ENCODE results near the gene ITPR3. TPM values are rescaled to one million over a fixed set of nuclear protein-coding genes. Genes with fewer than 3 reads are reported as not detected.
"Not testable (repeated sequence)": the region's sequence is repeated elsewhere in the genome, so short reads cannot be mapped to it uniquely, and the experiment has no call there.

ITPR3 gene
- total and polyA plus RNA-seq, 5 donors from 2014 or later: 1.3 to 54.5 (median 2.2) TPM

DNA sequence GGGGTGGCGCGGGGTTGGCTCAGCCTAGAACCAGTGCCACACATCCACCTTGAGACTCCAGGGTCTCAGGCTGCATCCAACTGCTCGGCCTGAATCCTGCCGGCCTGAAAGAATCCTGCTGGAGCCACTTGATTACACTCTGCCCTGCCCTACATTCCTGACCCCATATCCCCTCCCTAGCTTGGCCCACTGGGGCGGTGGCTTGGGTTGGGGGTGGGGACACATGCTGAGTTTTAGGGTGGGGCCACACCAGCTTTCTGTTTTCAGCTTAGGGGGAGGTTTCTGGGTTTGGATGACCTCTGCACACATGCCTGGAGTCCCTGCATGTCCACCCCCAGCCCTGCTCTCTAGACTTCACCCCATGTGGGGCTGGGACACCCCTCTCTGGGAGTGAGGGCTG lies 6.8 kb downstream of the ITPR3 start:
- H3K4me1 ChIP-seq (ENCODE audit: control insufficient read depth, insufficient read depth, low read length, poor library complexity, severe bottlenecking): peaks cover 25% of the 10 kb centered on the region
- Mint-ChIP-seq H3K27ac (peak overlapping the region in 2 of 3 donors; percentile 42 to 91), H3K4me1 (peaks cover 0 to 80% (median 45%) of the 10 kb centered on the region in 4 donors), H3K4me3 (peak overlapping the region in 1 of 4 donors; percentile 18), H3K36me3 (peaks cover 17% of the 10 kb centered on the region), H3K9me3 (no peaks in the 10 kb centered on the region), H3K27me3 (no peaks in the 10 kb centered on the region)
- H3K36me3 ChIP-seq (ENCODE audit: control insufficient read depth, insufficient read depth, low read length): peaks cover 9% of the 10 kb centered on the region
- no peak overlapping the region for H3K27ac ChIP-seq (ENCODE audit: insufficient read depth, low read length, poor library complexity, severe bottlenecking)
- DNase-seq (no peak), ATAC-seq (ENCODE audit: low read depth in 2 of 2) (no peak)
- H3K9me3 ChIP-seq (ENCODE audit: control insufficient read depth in 2 of 2, low read length in 2 of 2): no peaks in the 10 kb centered on the region
- no peaks in the 10 kb centered on the region for H3K27me3 ChIP-seq (ENCODE audit: control insufficient read depth, insufficient read depth, low read length)
- no peak overlapping the region for H3K4me3 ChIP-seq (ENCODE audit: low read depth, low read length)

DNA sequence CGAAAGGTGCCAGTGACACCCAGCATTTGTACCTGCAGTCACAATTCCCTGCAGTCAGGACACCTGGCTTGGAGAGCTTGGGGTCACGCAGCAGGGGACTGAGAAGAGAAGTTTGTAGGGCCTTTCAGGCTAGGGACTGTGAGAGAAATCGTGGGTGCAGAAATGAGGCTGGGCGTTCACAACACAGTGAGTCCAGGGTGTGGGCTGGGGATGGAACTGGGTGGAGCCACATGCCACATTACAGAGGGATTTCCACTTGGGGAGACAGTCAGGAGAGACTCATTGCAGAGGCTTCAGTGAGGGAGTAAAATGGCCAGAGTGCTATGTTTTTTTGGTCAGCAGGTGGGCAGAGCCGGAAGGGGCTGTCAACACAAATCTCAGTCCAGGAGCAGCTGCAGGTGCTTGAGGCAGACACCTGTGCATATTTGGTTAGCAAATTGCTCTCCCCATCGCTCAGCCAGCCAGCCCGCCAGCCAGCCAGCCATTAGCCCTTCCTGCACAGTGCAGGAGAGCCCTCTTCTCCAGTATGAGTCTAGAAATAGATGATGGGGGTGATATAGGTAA lies 7.4 kb downstream of the ITPR3 start:
- Mint-ChIP-seq H3K27ac (peak overlapping the region in 1 of 3 donors; percentile 39), H3K4me3 (peak overlapping the region in 1 of 4 donors; percentile 25)

DNA sequence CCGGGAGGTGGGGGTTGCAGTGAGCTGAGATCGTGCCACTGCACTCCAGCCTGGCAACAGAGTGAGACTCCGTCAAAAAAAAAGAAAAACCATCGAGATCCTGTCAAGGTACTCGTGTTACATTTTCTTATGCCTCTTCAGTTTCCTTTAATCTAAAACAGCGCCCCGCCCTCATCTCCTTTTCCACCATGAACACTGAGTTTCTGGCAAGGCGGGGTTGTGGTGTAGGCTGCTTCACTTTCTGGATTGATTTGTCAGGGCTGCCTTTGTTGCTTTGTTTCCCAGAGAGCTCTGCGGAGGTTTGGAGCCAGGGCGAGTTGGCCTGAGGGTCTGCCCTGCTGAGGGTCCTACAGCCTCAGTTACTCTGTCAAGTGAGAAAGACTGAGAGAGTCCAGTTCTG lies 8.9 kb downstream of the ITPR3 start:
- ATAC-seq (ENCODE audit: low read depth in 2 of 2) (no peak), DNase-seq (peak in 1 of 3 donors; percentile 55)
- H3K4me3 Mint-ChIP-seq: peak overlapping the region in 2 of 4 donors; percentile 22 to 46

More for the DNA sequence above, 7.4 kb downstream of the ITPR3 start:
- Histone ChIP-seq H3K4me3 (ENCODE audit: low read depth, low read length) (no peak overlapping the region), H3K4me1 (ENCODE audit: control insufficient read depth, insufficient read depth, low read length, poor library complexity, severe bottlenecking) (peaks cover 24% of the 10 kb centered on the region), H3K36me3 (ENCODE audit: control insufficient read depth, insufficient read depth, low read length) (peaks cover 9% of the 10 kb centered on the region), H3K27me3 (ENCODE audit: control insufficient read depth, insufficient read depth, low read length) (no peaks in the 10 kb centered on the region), H3K27ac (ENCODE audit: insufficient read depth, low read length, poor library complexity, severe bottlenecking) (no peak overlapping the region), H3K9me3 (ENCODE audit: control insufficient read depth in 2 of 2, low read length in 2 of 2) (no peaks in the 10 kb centered on the region)
- Mint-ChIP-seq H3K27me3 (no peaks in the 10 kb centered on the region), H3K36me3 (peaks cover 17% of the 10 kb centered on the region), H3K4me1 (peaks cover 0 to 78% (median 45%) of the 10 kb centered on the region in 4 donors), H3K9me3 (no peaks in the 10 kb centered on the region)
- DNase-seq (no peak), ATAC-seq (ENCODE audit: low read depth in 2 of 2) (no peak)

DNA sequence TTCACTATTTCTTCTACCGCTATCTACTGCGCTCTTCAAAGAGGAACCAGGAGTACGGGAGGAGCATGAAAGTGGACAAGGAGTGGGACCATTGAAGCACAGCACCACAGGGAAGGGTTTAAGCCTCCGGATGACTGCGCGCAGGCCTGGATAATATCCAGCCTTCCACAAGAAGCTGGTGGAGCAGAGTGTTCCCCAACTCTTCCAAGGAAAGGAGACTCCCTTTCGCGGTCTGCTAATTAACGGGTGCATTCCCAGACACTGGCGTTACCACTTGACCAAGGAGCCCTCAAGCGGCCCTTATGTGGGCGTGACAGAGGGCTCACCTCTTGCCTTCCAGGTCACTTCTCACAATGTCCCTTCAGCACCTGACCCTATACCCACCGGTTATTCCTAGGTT lies 10.4 kb downstream of the ITPR3 start:
- H3K4me1 ChIP-seq (ENCODE audit: control insufficient read depth, insufficient read depth, low read length, poor library complexity, severe bottlenecking): peaks cover 23% of the 10 kb centered on the region
- not testable (repeated sequence) for H3K27me3 ChIP-seq (ENCODE audit: control insufficient read depth, insufficient read depth, low read length); H3K27me3 Mint-ChIP-seq; ATAC-seq (ENCODE audit: low read depth in 2 of 2); H3K4me3 ChIP-seq (ENCODE audit: low read depth, low read length); DNase-seq; H3K9me3 ChIP-seq (ENCODE audit: control insufficient read depth in 2 of 2, low read length in 2 of 2); H3K36me3 ChIP-seq (ENCODE audit: control insufficient read depth, insufficient read depth, low read length); H3K27ac ChIP-seq (ENCODE audit: insufficient read depth, low read length, poor library complexity, severe bottlenecking); H3K9me3 Mint-ChIP-seq
- Mint-ChIP-seq H3K4me3 (peak overlapping the region in 3 of 4 donors; percentile 15 to 73 (median 46)), H3K36me3 (peaks cover 21% of the 10 kb centered on the region), H3K4me1 (peaks cover 0 to 72% (median 51%) of the 10 kb centered on the region in 4 donors), H3K27ac (peak overlapping the region in 1 of 3 donors; percentile 40)

More for the DNA sequence above, 8.9 kb downstream of the ITPR3 start:
- Mint-ChIP-seq H3K27me3 (no peaks in the 10 kb centered on the region), H3K9me3 (no peaks in the 10 kb centered on the region), H3K4me1 (peaks cover 0 to 76% (median 44%) of the 10 kb centered on the region in 4 donors), H3K36me3 (peaks cover 17% of the 10 kb centered on the region), H3K27ac (peak overlapping the region in 1 of 3 donors; percentile 48)
- no peaks in the 10 kb centered on the region for H3K27me3 ChIP-seq (ENCODE audit: control insufficient read depth, insufficient read depth, low read length)
- H3K36me3 ChIP-seq (ENCODE audit: control insufficient read depth, insufficient read depth, low read length): peaks cover 9% of the 10 kb centered on the region
- no peak overlapping the region for H3K27ac ChIP-seq (ENCODE audit: insufficient read depth, low read length, poor library complexity, severe bottlenecking)
- H3K4me1 ChIP-seq (ENCODE audit: control insufficient read depth, insufficient read depth, low read length, poor library complexity, severe bottlenecking): peaks cover 23% of the 10 kb centered on the region
- H3K4me3 ChIP-seq (ENCODE audit: low read depth, low read length): no peak overlapping the region
- no peaks in the 10 kb centered on the region for H3K9me3 ChIP-seq (ENCODE audit: control insufficient read depth in 2 of 2, low read length in 2 of 2)

DNA sequence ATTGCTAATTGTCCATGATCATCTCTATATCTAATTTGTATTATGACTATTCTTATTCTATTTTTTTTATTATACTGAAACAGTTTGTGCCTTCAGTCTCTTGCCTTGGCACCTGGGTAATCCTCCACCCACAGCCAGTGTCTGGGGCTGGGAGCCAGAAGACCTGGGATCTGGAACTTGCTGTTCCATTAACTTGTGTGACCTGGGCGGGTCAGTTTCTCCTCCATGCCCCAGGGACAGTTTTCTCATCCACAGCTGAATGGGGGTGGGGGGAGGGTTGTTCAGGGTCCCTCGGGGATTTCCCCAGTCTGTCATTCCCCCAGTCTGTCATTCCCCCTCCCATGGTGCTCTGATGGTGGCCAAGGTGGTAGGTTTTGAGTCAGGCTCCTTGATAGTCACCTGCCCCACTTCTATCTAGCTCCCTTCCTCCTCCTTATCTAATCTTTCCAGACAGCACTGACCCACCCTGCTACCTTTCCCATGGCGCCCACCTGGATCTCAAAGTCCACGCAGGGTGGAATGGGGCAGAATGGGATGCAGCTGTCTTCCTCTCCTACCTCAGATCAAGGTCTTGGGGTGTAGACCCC lies 10.9 kb downstream of the ITPR3 start:
- Histone ChIP-seq H3K27me3 (ENCODE audit: control insufficient read depth, insufficient read depth, low read length) (no peaks in the 10 kb centered on the region), H3K9me3 (ENCODE audit: control insufficient read depth in 2 of 2, low read length in 2 of 2) (no peaks in the 10 kb centered on the region), H3K4me3 (ENCODE audit: low read depth, low read length) (no peak overlapping the region), H3K36me3 (ENCODE audit: control insufficient read depth, insufficient read depth, low read length) (peaks cover 11% of the 10 kb centered on the region), H3K27ac (ENCODE audit: insufficient read depth, low read length, poor library complexity, severe bottlenecking) (no peak overlapping the region), H3K4me1 (ENCODE audit: control insufficient read depth, insufficient read depth, low read length, poor library complexity, severe bottlenecking) (peaks cover 23% of the 10 kb centered on the region)
- Mint-ChIP-seq H3K4me3 (peak overlapping the region in 3 of 4 donors; percentile 68 to 75 (median 68)), H3K36me3 (peaks cover 22% of the 10 kb centered on the region), H3K27ac (peak overlapping the region in 1 of 3 donors; percentile 59), H3K27me3 (no peaks in the 10 kb centered on the region), H3K4me1 (peaks cover 0 to 76% (median 53%) of the 10 kb centered on the region in 4 donors), H3K9me3 (no peaks in the 10 kb centered on the region)
- DNase-seq (no peak), ATAC-seq (ENCODE audit: low read depth in 2 of 2) (no peak)

DNA sequence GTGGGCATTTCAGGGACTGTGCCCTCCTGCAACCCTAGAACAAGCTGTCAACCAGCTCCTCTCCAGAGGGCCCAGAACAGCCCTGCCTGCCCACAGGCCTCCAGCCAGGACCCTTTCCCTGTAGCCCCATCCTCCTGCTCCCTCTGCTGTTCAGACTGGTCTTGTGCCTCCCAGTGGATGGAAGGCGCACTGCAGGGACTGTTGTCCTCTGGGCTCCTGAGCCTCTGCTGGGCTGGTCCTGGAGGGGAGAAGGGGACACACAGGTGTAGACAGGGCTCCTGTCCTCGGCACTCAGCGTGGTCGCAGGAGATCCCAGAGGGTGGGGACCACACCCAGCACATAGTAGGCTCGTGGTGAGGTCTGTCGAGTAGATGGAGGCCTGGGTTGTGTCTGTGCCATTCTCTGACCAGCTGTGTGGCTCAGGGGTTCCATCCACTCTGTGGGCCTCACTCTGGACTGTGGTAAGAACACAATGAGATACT lies 11.5 kb downstream of the ITPR3 start:
- peaks cover 19% of the 10 kb centered on the region for H3K36me3 Mint-ChIP-seq
- Histone ChIP-seq H3K9me3 (ENCODE audit: control insufficient read depth in 2 of 2, low read length in 2 of 2) (no peaks in the 10 kb centered on the region), H3K4me3 (ENCODE audit: low read depth, low read length) (no peak overlapping the region), H3K36me3 (ENCODE audit: control insufficient read depth, insufficient read depth, low read length) (peaks cover 6% of the 10 kb centered on the region), H3K4me1 (ENCODE audit: control insufficient read depth, insufficient read depth, low read length, poor library complexity, severe bottlenecking) (peaks cover 23% of the 10 kb centered on the region), H3K27ac (ENCODE audit: insufficient read depth, low read length, poor library complexity, severe bottlenecking) (peak overlapping the region; percentile 41), H3K27me3 (ENCODE audit: control insufficient read depth, insufficient read depth, low read length) (no peaks in the 10 kb centered on the region)
- H3K4me3 Mint-ChIP-seq: peak overlapping the region; percentile 68 to 94 (median 83)
- ATAC-seq (ENCODE audit: low read depth in 2 of 2): peak; percentile 28 to 48
- H3K4me1 Mint-ChIP-seq: peaks cover 0 to 73% (median 49%) of the 10 kb centered on the region in 4 donors
- DNase-seq: peak; percentile 35 to 60 (median 38)
- H3K27ac Mint-ChIP-seq: peak overlapping the region; percentile 35 to 59 (median 37)
- H3K9me3 Mint-ChIP-seq: no peaks in the 10 kb centered on the region
- H3K27me3 Mint-ChIP-seq: no peaks in the 10 kb centered on the region

DNA sequence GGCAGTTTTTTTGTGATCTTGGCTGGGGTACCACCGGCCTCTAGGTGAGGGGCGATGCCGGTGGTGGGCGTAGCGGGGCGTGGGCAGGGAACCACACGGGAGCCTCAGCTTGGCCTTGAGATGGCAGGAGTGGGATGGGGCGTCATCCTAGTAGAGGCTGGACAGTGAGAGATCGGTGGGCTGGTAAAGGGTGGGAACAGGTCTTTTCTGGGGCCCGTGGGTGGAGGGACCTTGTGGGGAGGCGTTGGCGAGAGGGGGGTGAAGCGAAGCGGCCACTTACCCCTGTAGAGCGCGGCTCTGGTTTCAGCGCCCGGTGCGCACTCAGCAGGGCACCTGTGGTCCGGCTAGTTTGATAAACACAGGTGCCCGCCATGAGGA lies 12.0 kb downstream of the ITPR3 start:
- peak in 1 of 2 donors; percentile 1 for ATAC-seq (ENCODE audit: low read depth in 2 of 2)
- no peaks in the 10 kb centered on the region for H3K9me3 ChIP-seq (ENCODE audit: control insufficient read depth in 2 of 2, low read length in 2 of 2)
- H3K9me3 Mint-ChIP-seq: no peaks in the 10 kb centered on the region
- peak overlapping the region; percentile 35 to 59 (median 37) for H3K27ac Mint-ChIP-seq
- peaks cover 23% of the 10 kb centered on the region for H3K4me1 ChIP-seq (ENCODE audit: control insufficient read depth, insufficient read depth, low read length, poor library complexity, severe bottlenecking)
- no peaks in the 10 kb centered on the region for H3K27me3 ChIP-seq (ENCODE audit: control insufficient read depth, insufficient read depth, low read length)
- peaks cover 0 to 71% (median 49%) of the 10 kb centered on the region in 4 donors for H3K4me1 Mint-ChIP-seq
- H3K27ac ChIP-seq (ENCODE audit: insufficient read depth, low read length, poor library complexity, severe bottlenecking): peak overlapping the region; percentile 41
- H3K4me3 ChIP-seq (ENCODE audit: low read depth, low read length): no peak overlapping the region
- H3K4me3 Mint-ChIP-seq: peak overlapping the region; percentile 68 to 94 (median 83)
- DNase-seq: no peak
- peaks cover 2% of the 10 kb centered on the region for H3K36me3 ChIP-seq (ENCODE audit: control insufficient read depth, insufficient read depth, low read length)
- peaks cover 19% of the 10 kb centered on the region for H3K36me3 Mint-ChIP-seq
- H3K27me3 Mint-ChIP-seq: no peaks in the 10 kb centered on the region

Measured in CD4-positive, CD25-positive, alpha-beta regulatory T cell (primary cell).